Lower leg skin (tissue), 3 donors: ENCODE measurements around the gene DPP10.

Experiments
- POLR2A ChIP-seq, 2 donors: fragments of 450-650 bp; IDR thresholded peaks; one replicate each; pipeline ENCODE4 v1.6.1; 2016 to 2017; ENCODE audit warnings: antibody characterized with exemption in 2 of 2, mild to moderate bottlenecking in 1 of 2, moderate library complexity in 1 of 2
- TF ChIP-seq, protein P1 (sequence below), 3 donors: fragments of 450-650 bp; IDR thresholded peaks; one replicate each; pipeline ENCODE4 v1.5.1; 2016; ENCODE audit warnings: antibody characterized with exemption in 3 of 3, mild to moderate bottlenecking in 3 of 3, moderate library complexity in 2 of 3

DNA sequence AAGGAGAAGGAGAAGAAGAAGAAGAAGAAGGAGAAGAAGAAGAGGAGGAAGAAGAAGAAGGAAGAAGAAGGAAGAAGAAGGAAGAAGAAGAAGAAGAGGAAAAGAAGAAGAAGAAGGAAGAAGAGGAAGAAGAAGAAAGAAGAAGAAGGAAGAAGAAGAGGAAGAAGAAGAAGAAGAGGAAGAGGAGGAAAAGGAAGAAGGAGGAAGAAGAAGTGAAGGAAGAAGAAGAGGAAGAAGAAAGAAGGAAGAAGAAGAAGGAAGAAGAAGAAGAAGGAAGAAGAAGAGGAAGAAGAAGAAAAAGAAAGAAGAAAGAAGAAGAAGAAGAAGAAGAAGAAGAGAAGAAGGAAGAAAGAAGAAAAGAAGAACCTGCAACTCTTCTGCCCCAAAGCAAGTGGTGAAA, 942.0 kb downstream of the DPP10 start:
- no peak for TF ChIP-seq POLR2A (IDR thresholded peaks at IDR 0.05)
- TF ChIP-seq, protein P1, sequence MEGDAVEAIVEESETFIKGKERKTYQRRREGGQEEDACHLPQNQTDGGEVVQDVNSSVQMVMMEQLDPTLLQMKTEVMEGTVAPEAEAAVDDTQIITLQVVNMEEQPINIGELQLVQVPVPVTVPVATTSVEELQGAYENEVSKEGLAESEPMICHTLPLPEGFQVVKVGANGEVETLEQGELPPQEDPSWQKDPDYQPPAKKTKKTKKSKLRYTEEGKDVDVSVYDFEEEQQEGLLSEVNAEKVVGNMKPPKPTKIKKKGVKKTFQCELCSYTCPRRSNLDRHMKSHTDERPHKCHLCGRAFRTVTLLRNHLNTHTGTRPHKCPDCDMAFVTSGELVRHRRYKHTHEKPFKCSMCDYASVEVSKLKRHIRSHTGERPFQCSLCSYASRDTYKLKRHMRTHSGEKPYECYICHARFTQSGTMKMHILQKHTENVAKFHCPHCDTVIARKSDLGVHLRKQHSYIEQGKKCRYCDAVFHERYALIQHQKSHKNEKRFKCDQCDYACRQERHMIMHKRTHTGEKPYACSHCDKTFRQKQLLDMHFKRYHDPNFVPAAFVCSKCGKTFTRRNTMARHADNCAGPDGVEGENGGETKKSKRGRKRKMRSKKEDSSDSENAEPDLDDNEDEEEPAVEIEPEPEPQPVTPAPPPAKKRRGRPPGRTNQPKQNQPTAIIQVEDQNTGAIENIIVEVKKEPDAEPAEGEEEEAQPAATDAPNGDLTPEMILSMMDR (IDR thresholded peaks at IDR 0.05), result no peak
